Endothelial cell (in vitro differentiated cells): ENCODE results near the gene ALK. TPM values are rescaled to one million over a fixed set of nuclear protein-coding genes. Genes with fewer than 3 reads are reported as not detected.

Experiments
- DNase-seq: peaks from one replicate; pipeline ENCODE4 v3.0.0; 2021; ENCODE audit warnings: low spot score
- H3K27ac Mint-ChIP-seq: one replicate; pipeline ENCODE4 v1.8.0; 2021; ENCODE audit warnings: mixed read lengths, inconsistent platforms; ENCODE audit not compliant: unreplicated experiment
- H3K27me3 Mint-ChIP-seq: one replicate; pipeline ENCODE4 v1.8.0; 2021; ENCODE audit warnings: mild to moderate bottlenecking, moderate library complexity, mixed read lengths, inconsistent platforms; ENCODE audit not compliant: unreplicated experiment
- H3K36me3 Mint-ChIP-seq: one replicate; pipeline ENCODE4 v1.8.0; 2021; ENCODE audit warnings: mild to moderate bottlenecking, low read depth, mixed read lengths, inconsistent platforms; ENCODE audit not compliant: unreplicated experiment
- H3K4me1 Mint-ChIP-seq: one replicate; pipeline ENCODE4 v1.8.0; 2021; ENCODE audit warnings: mild to moderate bottlenecking, mixed read lengths, inconsistent platforms; ENCODE audit not compliant: unreplicated experiment
- H3K4me3 Mint-ChIP-seq: one replicate; pipeline ENCODE4 v1.8.0; 2021; ENCODE audit warnings: mild to moderate bottlenecking, mixed read lengths, inconsistent platforms; ENCODE audit not compliant: unreplicated experiment
- H3K9me3 Mint-ChIP-seq: one replicate; pipeline ENCODE4 v1.8.0; 2021; ENCODE audit warnings: mixed read lengths, inconsistent platforms; ENCODE audit not compliant: unreplicated experiment
- CTCF ChIP-seq: fragments of 200-600 bp; sonication (generic); IDR thresholded peaks from one replicate; pipeline ENCODE4 v1.5.0; 2021; ENCODE audit warnings: antibody characterized with exemption; ENCODE audit not compliant: unreplicated experiment
- total RNA-seq: library from RNA; stranded (reverse); fragmentation: NEBNext Ultra II Directional; extraction: Animal tissue kit (Norgen Biotek cat#: 25700); gene quantifications from one replicate; pipeline ENCODE4 v1.2.1, GENCODE V29; 2021; ENCODE audit not compliant: unreplicated experiment

The ALK gene
- total RNA-seq, 1 donor from 2014 or later: 0.05 TPM

DNA sequence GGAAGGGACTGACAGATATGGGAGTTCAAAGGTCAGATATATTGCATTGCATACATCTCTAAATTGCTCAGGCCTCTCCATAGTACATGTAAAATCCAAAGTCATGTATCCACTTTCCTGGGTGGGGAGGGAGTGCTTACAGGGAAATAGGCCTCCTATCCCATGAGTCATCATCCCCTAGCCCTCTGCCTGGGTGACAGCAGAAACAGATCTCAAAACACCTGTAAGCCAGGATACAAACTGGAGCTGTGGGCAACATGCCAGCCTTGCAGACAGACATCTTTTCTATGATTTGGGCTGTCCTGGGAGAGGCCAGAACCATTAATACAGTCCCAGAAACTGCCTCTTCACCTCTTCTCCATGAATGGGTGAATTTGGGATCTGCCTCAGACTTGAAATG lies 4.8 kb downstream of the ALK start:
- Mint-ChIP-seq H3K9me3 (no peaks in the 10 kb centered on the region), H3K4me1 (peaks cover 5% of the 10 kb centered on the region), H3K27ac (no peak overlapping the region), H3K4me3 (no peak overlapping the region), H3K36me3 (no peaks in the 10 kb centered on the region), H3K27me3 (peaks cover 7% of the 10 kb centered on the region)
- TF ChIP-seq CTCF: no peak
- no peak for DNase-seq

GRCh38 chr2:29910960-29911359 lies 10.4 kb downstream of the ALK start:
- Mint-ChIP-seq H3K27me3 (peaks cover 1% of the 10 kb centered on the region), H3K36me3 (no peaks in the 10 kb centered on the region), H3K27ac (no peak overlapping the region), H3K4me1 (peaks cover 4% of the 10 kb centered on the region), H3K4me3 (no peak overlapping the region), H3K9me3 (no peaks in the 10 kb centered on the region)
- DNase-seq: no peak
- TF ChIP-seq CTCF: no peak

- H3K27ac Mint-ChIP-seq: no peak overlapping the region
- H3K36me3 Mint-ChIP-seq: no peaks in the 10 kb centered on the region
- no peak for TF ChIP-seq CTCF
- H3K9me3 Mint-ChIP-seq: no peaks in the 10 kb centered on the region
- peaks cover 4% of the 10 kb centered on the region for H3K4me1 Mint-ChIP-seq
- H3K4me3 Mint-ChIP-seq: no peak overlapping the region
- no peak for DNase-seq
- H3K27me3 Mint-ChIP-seq: peaks cover 1% of the 10 kb centered on the region
Measured at GRCh38 chr2:29910465-29910864, 10.9 kb downstream of the ALK start.

- Mint-ChIP-seq H3K27me3 (no peaks in the 10 kb centered on the region), H3K36me3 (no peaks in the 10 kb centered on the region), H3K9me3 (no peaks in the 10 kb centered on the region), H3K4me3 (no peak overlapping the region), H3K4me1 (peaks cover 2% of the 10 kb centered on the region), H3K27ac (no peak overlapping the region)
- DNase-seq: peak; percentile 17
- no peak for TF ChIP-seq CTCF
Measured at GRCh38 chr2:29902356-29902755, 19.0 kb downstream of the ALK start.

GRCh38 chr2:29900971-29901633 lies 20.3 kb downstream of the ALK start:
- Mint-ChIP-seq H3K4me1 (peaks cover 2% of the 10 kb centered on the region), H3K27me3 (no peaks in the 10 kb centered on the region), H3K27ac (no peak overlapping the region), H3K9me3 (no peaks in the 10 kb centered on the region), H3K4me3 (no peak overlapping the region), H3K36me3 (no peaks in the 10 kb centered on the region)
- DNase-seq: no peak
- TF ChIP-seq CTCF: no peak
